Measurements from ENCODE around the gene SEPHS1. TPM values are rescaled to one million over a fixed set of nuclear protein-coding genes. Genes with fewer than 3 reads are reported as not detected.
A peak's percentile ranks its signal among the peaks of the same experiment; 100 is the strongest.

SEPHS1 gene
- total and polyA plus RNA-seq, 2 donors (not counting 1 experiment from before 2014, with no cell fraction given): 14.7 to 29.1 TPM

- 0% methylated on average over 1 of the region's 12 CpGs for WGBS (ENCODE audit: insufficient coverage)
Observed at GRCh38 chr10:13340626-13341376, 7.3 kb downstream of the SEPHS1 start.

More at GRCh38 chr10:13340626-13341376, 7.3 kb downstream of the SEPHS1 start:
- H3K27me3 ChIP-seq (replicated peaks in 1 of 4; ENCODE audit: control extremely low read depth in 1 of 4, control insufficient read depth in 3 of 4, insufficient read depth in 4 of 4, low read length in 3 of 4): no peaks in the 10 kb centered on the region
- CTCF ChIA-PET: interaction anchor here (0.6 to 1.5 kb wide), 4 partner anchors 12 to 88 kb away, joined by 3 to 5 read pairs (median 4); no protein-coding TSS in a partner anchor
- intact Hi-C loops (cut with micrococcal nuclease): no loop called here
- H4K20me1 ChIP-seq (ENCODE audit: control insufficient read depth, insufficient read depth, low read length, poor library complexity, severe bottlenecking): no peaks in the 10 kb centered on the region
- Mint-ChIP-seq H3K4me3 (peak overlapping the region; percentile 47), H3K27ac (no peak overlapping the region), H3K9me3 (ENCODE audit: insufficient read depth) (no peaks in the 10 kb centered on the region), H3K4me1 (peaks cover 27% of the 10 kb centered on the region), H3K27me3 (no peaks in the 10 kb centered on the region)
- H3K4me1 ChIP-seq (ENCODE audit: control insufficient read depth in 2 of 2, insufficient read depth in 2 of 2, low read length in 2 of 2): peaks cover 0 to 13% of the 10 kb centered on the region in 2 donors
- ATAC-seq (ENCODE audit: low read depth): peak; percentile 63
- H3K4me3 ChIP-seq (ENCODE audit: control extremely low read depth in 1 of 5, extremely low read depth in 1 of 5, insufficient read depth in 1 of 5, low read depth in 2 of 5, low read length in 4 of 5): no peak overlapping the region
- no peaks in the 10 kb centered on the region for H3K9me3 ChIP-seq (ENCODE audit: control extremely low read depth in 1 of 3, control insufficient read depth in 2 of 3, insufficient read depth in 1 of 3, low read length in 2 of 3)
- H3K27ac ChIP-seq (ENCODE audit: low read length in 2 of 2): peak overlapping the region in 1 of 2 donors; percentile 21
- H3K4me2 ChIP-seq (replicated peaks; ENCODE audit: low read depth, low read length, poor library complexity, severe bottlenecking): peak overlapping the region; percentile 42
- peaks cover 0 to 20% of the 10 kb centered on the region in 2 experiments for H3K36me3 ChIP-seq (replicated peaks in 1 of 2; ENCODE audit: control extremely low read depth in 1 of 2, control insufficient read depth in 1 of 2, extremely low read depth in 1 of 2, insufficient read depth in 2 of 2, low read length in 1 of 2)
- peaks cover 67% of the 10 kb centered on the region for H3K79me2 ChIP-seq (ENCODE audit: control insufficient read depth, insufficient read depth, low read length)
- peak; percentile 40 for DNase-seq
- H2AFZ ChIP-seq (ENCODE audit: insufficient read depth, low read depth, low read length, poor library complexity, severe bottlenecking): no peak overlapping the region
- no peak for TF ChIP-seq EZH2 (IDR thresholded peaks at IDR 0.05; ENCODE audit: borderline replicate concordance, insufficient read depth, low read depth, low read length, poor library complexity, severe bottlenecking)
- no peak for TF ChIP-seq CTCF (IDR thresholded peaks at IDR 0.05)
- POLR2A ChIA-PET: no interaction called here
- H3K9ac ChIP-seq (ENCODE audit: low read length): peak overlapping the region; percentile 35
